Coronary artery (tissue), 2 donors: ENCODE data around the gene AUTS2.

Source experiments
- DNase-seq: peaks from one replicate; pipeline ENCODE4 v3.0.0-alpha.2; 2017; ENCODE audit warnings: low spot score
- H3K27ac ChIP-seq, 2 donors: fragments of 200-600 bp; sonication (generic); one replicate each; pipeline ENCODE4 v1.5.1; 2016 to 2019
- H3K4me3 ChIP-seq: fragments of 200-600 bp; sonication (generic); 2 replicates; pipeline ENCODE4 v1.5.1; 2016; ENCODE audit warnings: mild to moderate bottlenecking, moderate library complexity
- TF ChIP-seq, protein P1 (sequence below): fragments of 200-600 bp; sonication (generic); IDR thresholded peaks from one replicate; pipeline ENCODE4 v1.5.1; 2019; ENCODE audit warnings: antibody characterized with exemption

AUTS2 gene

GRCh38 chr7:69795932-69796331, 197.7 kb downstream of the AUTS2 start:
- H3K4me3 ChIP-seq = no peak overlapping the region
- DNase-seq = no peak

GRCh38 chr7:69796416-69796815, 198.1 kb downstream of the AUTS2 start:
- DNase-seq = no peak
- Histone ChIP-seq H3K4me3 (no peak overlapping the region), H3K27ac (no peak overlapping the region)
- TF ChIP-seq, protein P1, sequence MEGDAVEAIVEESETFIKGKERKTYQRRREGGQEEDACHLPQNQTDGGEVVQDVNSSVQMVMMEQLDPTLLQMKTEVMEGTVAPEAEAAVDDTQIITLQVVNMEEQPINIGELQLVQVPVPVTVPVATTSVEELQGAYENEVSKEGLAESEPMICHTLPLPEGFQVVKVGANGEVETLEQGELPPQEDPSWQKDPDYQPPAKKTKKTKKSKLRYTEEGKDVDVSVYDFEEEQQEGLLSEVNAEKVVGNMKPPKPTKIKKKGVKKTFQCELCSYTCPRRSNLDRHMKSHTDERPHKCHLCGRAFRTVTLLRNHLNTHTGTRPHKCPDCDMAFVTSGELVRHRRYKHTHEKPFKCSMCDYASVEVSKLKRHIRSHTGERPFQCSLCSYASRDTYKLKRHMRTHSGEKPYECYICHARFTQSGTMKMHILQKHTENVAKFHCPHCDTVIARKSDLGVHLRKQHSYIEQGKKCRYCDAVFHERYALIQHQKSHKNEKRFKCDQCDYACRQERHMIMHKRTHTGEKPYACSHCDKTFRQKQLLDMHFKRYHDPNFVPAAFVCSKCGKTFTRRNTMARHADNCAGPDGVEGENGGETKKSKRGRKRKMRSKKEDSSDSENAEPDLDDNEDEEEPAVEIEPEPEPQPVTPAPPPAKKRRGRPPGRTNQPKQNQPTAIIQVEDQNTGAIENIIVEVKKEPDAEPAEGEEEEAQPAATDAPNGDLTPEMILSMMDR = no peak

More at GRCh38 chr7:69795932-69796331, 197.7 kb downstream of the AUTS2 start:
- no peak overlapping the region for H3K27ac ChIP-seq
- TF ChIP-seq, protein P1 = no peak

GRCh38 chr7:69799048-69799697, 200.9 kb downstream of the AUTS2 start:
- DNase-seq = no peak
- Histone ChIP-seq H3K27ac (no peak overlapping the region), H3K4me3 (no peak overlapping the region)
- TF ChIP-seq, protein P1 = no peak

DNA sequence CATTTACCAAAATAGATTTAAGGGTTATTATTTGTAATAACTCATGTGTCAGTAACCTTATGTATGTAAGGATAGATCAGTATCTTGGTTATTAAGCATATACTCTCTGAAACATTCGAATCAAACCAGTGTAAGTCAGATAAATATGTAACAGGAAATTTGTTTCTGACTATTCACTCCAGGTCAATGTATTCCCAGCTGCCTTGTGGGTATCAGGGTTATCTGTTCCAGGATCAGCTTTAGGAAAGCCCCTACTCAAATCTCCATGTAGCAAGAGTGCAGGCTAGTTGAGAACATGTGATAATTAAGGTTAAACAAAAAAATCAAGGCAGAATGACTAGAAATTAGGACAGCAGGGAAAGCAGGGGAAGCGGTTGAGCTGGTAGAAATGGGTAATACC, 201.7 kb downstream of the AUTS2 start:
- Histone ChIP-seq H3K4me3 (no peak overlapping the region), H3K27ac (no peak overlapping the region)
- TF ChIP-seq, protein P1 = no peak
- DNase-seq = no peak

DNA sequence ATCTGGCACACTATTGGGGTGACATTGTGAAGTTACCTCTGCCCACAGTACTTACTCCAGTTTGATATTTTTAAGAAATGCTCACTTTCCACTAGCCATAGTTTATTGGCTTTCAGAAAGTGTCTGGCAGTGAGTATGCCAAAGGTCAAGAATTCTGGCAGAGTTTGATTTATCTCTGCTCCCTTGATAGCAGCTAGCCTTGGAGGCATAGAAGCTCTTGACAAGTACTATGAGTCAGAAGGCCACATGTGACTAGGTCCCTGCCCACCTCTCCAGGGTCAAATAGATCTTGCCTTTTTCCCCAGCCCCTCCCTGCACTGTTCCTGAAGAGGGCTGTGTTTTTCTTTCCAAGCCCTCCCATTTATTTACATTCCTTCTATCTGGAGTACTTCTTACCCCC, 202.2 kb downstream of the AUTS2 start:
- no peak overlapping the region for H3K27ac ChIP-seq
- TF ChIP-seq, protein P1 = no peak
- no peak for DNase-seq
- no peak overlapping the region for H3K4me3 ChIP-seq

- H3K27ac ChIP-seq = no peak overlapping the region
- no peak overlapping the region for H3K4me3 ChIP-seq
- TF ChIP-seq, protein P1 = no peak
- no peak for DNase-seq
Measured at GRCh38 chr7:69801729-69802682, 203.7 kb downstream of the AUTS2 start.
